Pulmonary artery endothelial cell (primary cell): ENCODE data around the gene ABHD16B. TPM values are rescaled to one million over a fixed set of nuclear protein-coding genes. Genes with fewer than 3 reads are reported as not detected.

Source experiments
- DNase-seq: peaks from one replicate; pipeline ENCODE4 v3.0.0-alpha.2; 2011; ENCODE audit warnings: low read depth, low spot score
- total RNA-seq: library from RNA; depleted of rRNA; stranded (reverse); fragments of >200 nt; gene quantifications from 2 replicates; pipeline ENCODE4 v1.2.3, GENCODE V29; 2014

The ABHD16B gene
- not detected in 2 replicates for total RNA-seq

DNA sequence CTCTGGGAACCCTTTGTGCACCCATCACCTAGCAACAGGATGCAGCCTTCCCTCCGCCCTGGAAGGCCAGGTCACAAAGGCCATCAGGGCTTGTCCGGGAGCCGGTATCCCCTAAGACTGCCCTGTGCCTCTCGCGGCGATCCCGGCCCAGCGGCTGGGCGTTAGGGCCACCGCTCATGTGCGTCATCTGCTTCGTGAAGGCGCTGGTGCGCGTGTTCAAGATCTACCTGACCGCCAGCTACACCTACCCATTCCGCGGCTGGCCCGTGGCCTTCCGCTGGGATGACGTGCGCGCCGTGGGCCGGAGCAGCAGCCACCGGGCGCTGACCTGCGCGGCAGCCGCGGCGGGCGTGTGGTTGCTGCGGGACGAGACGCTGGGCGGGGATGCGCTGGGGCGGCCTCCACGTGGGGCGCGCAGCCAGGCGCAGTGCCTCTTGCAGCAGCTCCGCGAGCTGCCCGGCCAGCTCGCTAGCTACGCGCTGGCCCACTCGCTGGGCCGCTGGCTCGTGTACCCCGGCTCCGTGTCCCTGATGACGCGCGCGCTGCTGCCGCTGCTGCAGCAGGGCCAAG, at the start of gene ABHD16B:
ABHD16B (plus strand) TSS at position 134 of the 570 bp plus-strand sequence; CDS start at position 177, 43 bp downstream.
- DNase-seq, result no peak

DNA sequence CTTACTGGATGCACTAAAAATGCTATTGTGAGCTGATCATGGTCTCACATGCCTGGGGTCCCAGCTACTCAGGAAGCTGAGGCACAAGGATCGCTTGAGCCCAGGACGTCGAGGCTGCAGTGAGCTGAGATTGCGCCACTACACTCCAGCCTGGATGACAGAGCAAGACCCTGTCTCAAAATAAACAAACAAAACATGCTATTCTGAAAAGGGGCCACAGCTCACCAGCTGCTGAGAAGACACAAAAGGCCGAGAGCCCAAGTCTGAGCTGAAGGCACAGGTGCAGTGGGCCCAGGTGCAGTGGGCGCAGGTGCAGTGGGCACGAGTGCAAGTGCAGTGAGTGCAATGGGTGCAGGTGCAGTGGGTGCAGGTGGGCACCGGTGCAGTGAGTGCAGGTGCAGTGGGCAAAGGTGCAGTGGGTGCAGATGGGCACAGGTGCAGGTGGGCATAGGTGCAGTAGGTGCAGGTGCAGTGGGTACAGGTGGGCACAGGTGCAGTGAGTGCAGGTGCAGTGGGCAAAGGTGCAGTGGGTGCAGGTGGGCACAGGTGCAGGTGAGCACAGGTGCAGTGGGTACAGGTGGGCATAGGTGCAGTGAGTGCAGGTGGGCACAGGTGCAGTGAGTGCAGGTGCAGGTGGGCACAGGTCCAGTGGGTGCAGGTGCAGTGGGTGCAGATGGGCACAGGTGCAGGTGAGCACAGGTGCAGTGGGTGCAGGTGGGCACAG, 46.2 kb upstream of the ABHD16B start:
- DNase-seq, result no peak

DNA sequence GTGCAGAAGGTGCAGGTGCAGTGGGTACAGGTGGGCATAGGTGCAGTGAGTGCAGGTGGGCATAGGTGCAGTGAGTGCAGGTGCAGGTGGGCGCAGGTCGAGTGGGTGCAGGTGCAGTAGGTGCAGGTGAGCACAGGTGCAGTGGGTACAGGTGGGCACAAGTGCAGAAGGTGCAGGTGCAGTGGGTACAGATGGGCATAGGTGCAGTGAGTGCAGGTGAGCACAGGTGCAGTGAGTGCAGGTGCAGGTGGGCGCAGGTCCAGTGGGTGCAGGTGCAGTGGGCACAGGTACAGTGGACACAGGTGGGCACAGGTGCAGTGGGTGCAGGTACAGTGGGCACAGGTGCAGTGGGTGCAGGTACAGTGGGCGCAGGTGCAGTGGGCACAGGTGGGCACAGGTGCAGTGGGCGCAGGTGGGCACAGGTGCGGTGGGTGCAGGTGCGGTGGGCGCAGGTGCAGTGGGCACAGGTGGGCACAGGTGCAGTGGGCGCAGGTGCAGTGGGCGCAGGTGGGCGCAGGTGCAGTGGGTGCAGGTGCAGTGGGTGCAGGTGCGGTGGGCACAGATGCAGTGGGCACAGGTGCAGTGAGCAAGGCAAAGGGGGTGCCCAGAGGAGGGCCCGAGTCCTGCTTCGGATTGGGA, 45.6 kb upstream of the ABHD16B start:
- DNase-seq, result no peak

DNA sequence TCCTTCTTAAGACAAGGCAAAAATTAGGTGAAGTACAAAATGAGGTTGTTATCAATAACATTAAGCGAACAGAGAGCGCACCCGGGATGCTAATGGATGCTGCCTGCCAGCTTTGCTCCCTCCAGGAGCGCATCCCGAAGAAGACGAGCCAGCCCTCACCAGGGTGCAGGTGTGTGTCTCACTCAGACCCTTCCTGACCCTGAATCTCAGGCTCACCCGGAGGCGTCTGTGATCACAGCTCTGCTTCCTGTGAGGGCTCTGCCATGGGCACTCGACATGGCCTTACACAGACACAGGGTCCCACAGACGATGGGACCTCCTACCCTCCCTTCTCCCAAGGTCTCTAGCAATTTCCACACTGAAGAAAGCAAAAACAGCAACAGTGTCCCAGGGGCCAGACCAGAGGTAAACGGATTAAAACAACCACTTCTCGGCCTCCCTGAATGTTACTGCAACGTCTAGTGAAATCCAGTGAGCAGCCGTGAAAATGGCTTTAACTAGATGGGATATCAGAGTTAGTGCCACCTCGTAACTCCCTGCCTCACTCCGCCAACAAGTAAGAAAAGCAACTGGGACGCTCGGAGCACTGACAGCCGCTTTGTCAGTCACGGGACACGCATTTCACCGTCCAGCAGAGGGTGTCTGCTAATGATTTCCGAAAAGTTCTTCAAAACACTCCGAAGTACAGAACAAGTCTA, 41.9 kb upstream of the ABHD16B start:
- DNase-seq, result no peak

DNA sequence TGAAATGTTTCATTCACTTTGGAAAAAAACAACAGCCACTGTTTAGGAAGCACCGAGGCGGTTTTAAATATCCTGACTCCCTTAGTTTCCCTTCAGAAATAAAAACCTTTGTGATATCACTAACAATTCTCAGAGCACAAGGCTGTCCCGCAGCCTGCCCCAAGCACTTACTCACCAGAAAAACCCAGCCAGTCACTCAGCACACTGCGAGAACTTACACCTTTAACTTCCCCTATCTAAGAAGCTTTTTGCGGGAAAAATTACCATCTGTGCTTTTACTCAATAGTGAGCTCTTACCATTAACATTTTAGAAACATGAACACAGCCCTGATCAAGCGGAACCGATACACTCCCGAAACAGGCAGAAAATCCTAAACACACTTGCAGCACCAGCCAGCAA, 39.5 kb upstream of the ABHD16B start:
- no peak for DNase-seq

DNA sequence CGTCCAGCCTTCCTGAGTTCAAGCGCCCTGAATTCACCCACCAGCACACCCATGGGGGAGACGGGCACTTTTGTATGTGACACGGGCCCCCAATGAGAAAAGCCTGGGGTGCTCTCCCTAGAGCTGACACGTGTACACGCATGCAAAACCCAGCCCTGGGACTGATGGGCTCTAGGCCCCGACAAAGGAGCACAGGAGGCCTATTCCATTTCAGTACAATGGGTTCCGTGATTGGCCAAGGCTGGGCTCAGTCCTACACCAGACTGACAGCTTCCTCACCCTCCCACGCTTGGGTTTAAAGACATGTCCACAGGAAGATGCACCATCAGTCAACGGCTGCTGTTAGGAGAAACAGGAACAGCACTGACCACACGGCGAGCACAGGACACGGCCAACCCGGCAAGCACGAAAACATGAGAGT, 39.0 kb upstream of the ABHD16B start:
- no peak for DNase-seq

DNA sequence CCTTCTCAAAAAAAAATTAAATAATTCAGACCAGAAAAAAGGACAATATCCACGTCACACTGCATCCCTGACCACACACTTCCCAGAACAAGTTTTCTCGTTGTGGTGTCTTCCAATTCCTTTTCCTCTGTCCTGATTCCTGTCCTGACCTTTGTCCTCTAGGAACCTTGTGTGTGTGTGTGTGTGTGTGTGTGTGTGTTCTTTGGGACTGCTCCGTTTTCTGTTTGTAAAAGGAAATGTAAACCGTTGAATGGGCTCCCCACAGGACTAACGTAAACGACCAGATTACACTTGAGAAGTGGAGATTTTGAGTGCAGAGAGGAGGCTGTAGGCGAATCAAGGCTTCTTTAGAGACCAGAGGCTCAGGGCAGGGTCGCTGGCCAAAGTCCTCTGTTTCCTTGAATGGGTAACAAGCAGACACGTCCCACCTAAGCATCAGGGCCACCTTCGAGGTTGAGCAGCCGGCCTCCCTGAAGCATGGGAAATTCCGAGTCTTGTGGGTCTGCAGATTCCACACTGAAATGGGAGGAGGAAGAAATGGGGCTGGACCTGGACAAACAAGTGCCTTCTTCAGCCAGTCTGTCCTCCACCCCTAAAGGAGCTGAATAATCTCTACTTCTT, 37.5 kb upstream of the ABHD16B start:
- DNase-seq, result no peak

DNA sequence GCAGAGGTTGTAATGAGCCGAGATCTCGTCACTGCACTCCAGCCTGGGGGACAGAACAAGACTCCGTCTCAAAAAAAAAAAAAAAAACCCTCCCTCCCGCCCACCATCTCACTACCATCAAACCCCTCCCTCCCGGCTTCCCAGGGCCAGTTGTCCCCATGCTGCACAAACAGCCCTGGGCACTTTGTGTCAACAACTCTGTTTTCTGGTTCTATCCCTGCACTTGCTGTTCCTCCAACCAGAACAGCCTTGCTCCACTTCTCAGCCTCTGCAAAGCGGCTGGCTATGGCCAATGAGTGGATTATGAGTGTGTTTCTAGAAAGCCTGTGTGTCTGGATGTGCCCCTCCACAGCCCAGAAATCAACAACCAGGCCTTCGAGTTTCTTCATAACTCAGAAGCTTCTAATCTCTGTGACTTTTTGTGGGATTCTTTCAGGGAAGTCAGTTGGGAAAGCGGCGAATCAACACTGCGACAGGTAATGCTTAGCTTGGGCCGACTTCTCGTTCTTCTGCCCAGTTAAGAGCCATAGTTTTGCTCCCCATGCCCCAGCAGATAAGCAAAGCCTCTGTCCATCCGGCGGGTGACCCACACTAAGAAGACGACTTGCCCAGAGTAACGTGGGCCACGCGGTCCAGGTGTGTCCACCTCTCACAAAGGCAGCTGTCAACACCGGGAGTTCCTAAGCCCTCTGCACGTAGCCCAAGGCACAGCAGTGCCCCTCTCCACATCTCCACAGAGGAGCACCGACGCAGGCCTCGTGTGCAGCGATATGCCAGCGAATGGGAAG, 35.8 kb upstream of the ABHD16B start:
- DNase-seq, result no peak

DNA sequence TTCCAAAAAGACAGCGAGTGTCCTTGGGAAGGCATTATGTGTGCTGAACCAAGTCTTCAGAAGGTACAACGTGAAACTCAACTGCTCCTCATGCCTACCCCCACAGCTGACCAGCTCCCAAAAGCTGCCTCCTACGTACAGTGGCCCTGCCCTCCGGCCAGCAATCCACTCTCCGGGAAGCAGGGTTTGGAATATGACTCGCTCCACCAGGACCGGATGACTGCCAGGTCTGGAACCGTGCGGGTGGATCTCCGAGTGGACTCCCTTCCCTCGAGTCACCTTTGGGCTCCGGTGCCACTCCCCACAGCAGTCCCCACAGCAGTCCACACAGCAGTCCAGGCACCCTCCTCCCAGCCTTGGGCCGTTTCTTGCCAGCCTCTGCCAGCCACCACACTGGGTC, 34.5 kb upstream of the ABHD16B start:
- no peak for DNase-seq

DNA sequence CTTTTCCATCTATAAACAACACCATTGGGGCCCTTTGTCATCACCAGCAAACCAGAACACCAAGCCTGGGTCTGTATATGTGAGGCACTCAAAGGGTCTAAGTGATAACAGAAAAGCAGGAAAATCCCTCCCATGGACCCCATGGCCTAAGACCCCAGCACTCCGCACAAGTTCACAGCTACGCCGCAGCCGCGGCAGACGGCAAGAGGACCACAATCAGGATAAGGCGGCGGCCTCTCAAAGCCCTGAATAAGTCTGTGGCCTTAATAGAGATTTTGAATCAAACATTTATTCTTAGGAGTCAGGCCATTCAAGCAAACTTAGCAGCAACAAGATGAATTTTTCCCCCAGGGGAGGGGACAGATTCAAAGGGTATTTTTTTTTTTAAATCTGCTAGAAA, 33.2 kb upstream of the ABHD16B start:
- DNase-seq, result no peak

DNA sequence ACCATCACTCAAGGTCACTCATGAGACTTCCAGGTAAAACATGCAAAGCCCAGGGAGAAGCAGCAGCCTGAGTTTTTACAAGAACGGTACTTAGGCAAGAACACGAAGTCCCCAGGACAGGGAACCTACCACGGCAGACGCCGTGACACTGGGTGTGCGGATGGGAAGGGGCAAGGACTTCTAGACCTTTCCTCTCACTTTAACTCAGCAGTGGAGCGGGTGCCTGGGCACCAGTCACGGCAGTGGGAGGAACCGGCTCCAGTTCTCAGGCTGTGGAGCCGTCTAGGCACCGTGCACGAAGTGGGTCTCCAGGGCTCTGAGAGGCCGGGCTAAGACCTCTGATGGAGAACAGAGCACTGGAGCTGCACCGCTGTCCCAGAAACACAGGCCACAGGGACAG, 32.8 kb upstream of the ABHD16B start:
- no peak for DNase-seq

DNA sequence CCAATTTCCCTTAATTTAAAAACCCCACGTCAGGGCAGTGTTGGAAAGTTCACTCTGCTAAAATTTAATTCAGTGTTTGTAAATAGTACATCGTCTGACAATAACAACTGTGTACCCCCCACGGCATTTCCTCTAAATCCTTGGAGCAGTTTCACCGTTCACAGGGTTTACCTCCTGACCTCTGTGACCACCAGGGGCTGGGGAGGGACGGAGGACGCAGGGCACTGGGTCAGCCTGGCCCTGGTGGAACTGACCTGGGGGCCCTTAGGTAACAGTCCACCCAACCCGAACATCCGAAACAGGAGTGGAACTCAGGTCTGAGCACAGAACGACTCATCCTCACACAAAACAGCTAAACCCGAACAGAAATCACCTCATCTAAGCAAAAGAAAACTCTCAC, 32.3 kb upstream of the ABHD16B start:
- no peak for DNase-seq

DNA sequence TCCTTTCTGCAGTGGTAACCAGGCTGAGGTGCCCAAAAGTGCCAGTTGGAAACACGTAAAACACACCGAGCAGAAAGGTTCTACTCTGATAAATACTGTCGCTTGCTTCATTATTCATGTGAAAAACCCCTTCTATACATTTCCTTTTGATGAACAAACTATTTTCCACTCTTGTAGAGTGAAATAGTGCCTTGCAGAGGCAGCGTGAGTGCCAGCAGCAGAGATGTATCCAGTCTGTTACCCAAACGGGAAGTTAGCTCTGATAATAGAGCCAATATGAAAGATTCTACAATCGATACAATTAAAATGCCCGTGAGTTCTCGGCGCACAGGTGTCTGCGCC, 31.7 kb upstream of the ABHD16B start:
- no peak for DNase-seq

DNA sequence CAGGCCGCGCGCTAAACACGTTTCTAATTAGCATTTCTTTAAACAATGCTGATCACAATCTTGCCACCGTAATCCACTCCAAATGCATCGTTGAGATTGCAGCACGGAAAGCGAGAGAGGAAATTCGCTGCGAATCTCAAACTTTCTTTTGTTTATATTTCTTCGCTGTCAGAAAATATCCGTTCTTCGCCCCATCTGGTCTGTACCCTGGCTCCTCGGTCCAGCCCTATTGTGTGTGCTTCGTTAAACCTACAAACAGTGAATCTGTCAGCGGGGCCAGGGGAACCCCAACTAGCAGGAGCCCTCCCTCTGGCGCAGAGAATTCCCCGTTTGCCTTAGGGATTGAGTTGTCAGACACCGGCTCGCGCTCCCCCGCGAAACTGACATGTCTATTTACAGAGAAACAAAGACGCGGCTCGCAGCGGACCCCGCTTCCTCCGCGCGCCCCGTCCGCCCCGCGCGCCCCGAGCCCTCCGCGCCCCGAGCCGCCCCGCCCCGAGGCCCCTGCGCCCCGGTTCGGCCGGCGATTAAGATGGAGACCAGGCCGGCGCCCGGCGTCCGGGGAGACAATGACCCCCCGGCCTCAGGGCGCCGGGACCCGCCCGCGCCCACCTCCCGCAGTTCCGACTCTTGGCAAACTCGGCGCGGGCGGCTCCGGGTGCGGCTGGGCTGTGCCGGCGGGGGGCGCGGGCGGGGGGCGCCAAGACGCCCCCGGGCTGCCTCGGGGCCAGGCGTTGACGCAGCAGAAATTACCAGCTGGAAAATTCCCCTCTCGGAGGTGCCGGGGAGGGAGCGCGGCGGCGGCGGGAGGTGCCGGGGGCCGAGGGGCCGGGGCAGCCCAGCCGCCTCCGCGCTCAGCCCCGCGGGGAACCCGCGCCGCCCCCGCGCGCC, 31.1 kb upstream of the ABHD16B start:
- DNase-seq, result no peak

DNA sequence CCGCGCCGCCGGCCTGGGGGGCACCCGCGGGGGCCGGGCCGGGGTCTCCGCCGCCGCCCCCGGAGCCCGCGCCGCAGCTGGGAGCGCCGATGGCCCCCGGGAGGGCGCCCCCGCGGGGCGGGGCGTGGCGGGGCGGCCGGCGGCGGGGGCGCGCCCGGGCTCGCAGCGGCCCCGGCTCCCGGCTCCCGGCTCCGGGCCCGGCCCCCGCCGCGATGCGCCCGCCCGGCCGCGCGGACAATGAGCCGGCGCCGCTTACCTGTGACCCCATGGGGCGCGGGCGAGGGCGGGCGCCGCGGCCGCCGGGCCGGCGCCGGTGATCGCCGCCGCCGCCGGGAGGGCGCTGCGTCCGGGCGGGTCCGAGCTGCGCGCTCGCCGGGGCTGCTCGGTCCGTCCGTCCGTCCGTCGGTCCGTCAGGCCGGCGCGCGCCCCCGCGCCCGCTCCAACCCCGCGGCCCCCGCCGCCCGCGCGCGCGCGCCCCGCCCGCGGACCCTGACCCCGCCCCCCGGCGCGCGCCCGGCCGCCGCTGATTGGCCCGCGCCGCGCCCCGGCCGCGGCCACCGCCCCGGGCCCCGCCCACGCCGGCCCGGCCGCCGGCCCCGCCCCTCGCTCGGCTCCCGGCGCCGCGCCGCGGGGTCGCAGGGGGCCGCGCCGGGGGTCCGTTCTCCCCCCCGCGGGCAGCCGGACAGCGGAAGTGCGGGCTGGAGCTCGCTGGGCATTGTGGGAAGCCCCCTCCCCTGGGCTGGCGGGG, 30.3 kb upstream of the ABHD16B start, which contains the start of gene ZBTB46:
ZBTB46 (minus strand) TSS at position 424 of the 748 bp plus-strand sequence. CDS start 40,507 bp downstream, outside the sequence.
- no peak for DNase-seq

DNA sequence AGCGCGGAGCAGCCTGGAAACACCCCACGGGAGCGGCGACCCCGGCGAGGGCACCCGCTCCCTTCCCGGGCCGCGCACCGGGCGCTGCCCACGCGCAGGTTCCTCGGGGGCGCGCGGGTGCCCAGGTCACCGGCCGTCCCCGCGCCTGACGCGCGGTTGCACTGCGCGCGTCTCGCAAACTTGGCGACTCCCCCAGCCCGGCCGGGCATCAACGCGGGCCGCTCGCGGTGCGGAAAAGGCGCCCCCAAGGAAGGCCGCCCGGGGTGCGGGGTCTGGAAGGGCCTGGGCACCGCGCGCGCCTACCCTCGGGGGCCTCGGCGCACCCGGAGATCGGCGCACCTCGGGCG, 29.7 kb upstream of the ABHD16B start:
- DNase-seq, result no peak

DNA sequence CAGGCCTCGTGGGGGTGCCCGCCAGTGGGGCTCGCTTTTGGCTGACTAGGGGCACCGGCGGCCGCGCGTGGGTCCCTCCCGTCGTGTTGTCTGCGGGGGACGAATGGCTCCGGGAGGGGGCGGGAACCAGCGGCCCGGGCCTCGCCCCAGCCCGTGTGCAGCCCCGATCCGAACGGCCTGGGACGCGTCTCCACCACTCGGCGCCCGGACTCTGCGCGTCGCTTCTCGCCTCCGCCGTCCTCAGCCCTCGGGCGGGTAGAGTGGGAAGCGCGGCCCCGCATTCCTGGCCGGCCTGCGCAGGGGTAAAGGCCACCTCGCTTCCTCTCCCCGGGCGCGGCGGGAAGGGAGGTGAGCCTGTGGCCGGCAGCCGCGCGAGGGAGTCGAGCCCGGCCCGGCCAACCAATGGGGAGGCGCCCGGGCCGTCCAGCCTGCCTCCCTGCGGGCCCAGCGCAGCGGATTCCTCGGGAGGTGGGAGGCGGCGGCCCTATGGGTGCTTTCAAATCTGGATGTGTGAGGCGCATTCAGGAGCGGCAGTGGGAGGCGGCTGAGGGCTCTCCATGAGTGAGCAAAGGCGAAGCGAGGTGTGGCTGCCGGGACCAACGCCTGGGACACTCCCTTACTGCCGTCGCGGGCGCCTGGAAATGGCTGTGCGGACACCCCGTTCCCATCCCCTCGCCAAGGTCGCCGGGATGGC, 29.2 kb upstream of the ABHD16B start:
- no peak for DNase-seq

DNA sequence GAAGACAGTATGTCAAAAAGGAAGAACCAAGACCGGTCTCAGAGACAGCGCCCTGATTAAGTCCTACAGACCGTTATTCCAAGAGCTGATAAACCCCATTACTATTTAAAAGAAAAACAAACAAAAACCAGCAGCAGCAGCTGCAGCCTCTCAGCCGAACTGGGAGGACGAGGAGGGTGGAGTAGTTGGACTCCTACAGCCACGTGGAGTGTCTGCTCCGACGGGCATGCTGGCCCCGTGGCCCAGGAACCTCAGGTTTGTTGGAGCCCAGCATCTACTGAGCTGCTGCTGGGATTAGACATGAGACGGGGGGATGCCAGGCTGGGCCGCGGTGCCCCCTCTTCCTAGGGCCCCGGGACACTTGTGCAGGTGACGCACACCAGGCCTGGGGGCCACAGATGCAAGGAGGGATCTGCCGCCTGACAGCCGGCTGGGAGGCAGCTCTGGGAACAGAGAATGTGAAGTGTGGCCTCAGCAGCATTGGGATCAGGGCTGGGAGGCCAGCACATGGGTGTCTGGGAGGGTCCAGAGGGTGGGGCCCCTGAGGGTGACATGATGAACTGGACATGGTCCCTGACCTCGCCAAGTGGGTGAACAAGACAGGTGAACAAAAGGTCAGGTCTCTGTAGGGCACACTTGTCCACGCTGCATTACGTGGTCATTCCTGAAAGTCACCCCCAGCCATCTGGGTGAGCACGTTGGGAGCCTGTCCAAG, 27.4 kb upstream of the ABHD16B start:
- DNase-seq, result no peak
